GM23248 (cell line): ENCODE data around the gene PPP1R13B.

Source experiments
- EZH2 ChIP-seq: fragments of 200-600 bp; sonication (generic); IDR thresholded peaks from 2 replicates; pipeline ENCODE4 v1.6.1; 2018; ENCODE audit warnings: antibody characterized with exemption, mild to moderate bottlenecking; ENCODE audit not compliant: insufficient read depth, poor library complexity, severe bottlenecking
- EZH2phosphoT487 ChIP-seq: fragments of 200-600 bp; sonication (generic); IDR thresholded peaks from 2 replicates; pipeline ENCODE4 v1.6.1; 2018; ENCODE audit warnings: antibody characterized with exemption, moderate library complexity, mild to moderate bottlenecking, low read depth; ENCODE audit not compliant: insufficient read depth

- TF ChIP-seq EZH2 = no peak
- TF ChIP-seq EZH2phosphoT487 = no peak
Observed at GRCh38 chr14:103684871-103685270, 162.5 kb downstream of the PPP1R13B start.
